H9 (cell line): ENCODE results near the gene KIF21A. TPM values are rescaled to one million over a fixed set of nuclear protein-coding genes. Genes with fewer than 3 reads are reported as not detected.

Experiments used
- DNase-seq: peaks from one replicate; pipeline ENCODE4 v3.0.0-alpha.2; 2017
- H2AFZ ChIP-seq: one replicate; pipeline ENCODE4 v1.6.1; 2013; ENCODE audit warnings: mild to moderate bottlenecking, low read length, control low read depth, moderate library complexity
- H2AK5ac ChIP-seq: 2 replicates; pipeline ENCODE4 v1.6.1; 2013; ENCODE audit warnings: low read length, control low read depth, mixed read lengths; ENCODE audit not compliant: insufficient read length
- H2BK120ac ChIP-seq: one replicate; pipeline ENCODE4 v1.6.1; 2013; ENCODE audit warnings: low read depth, mild to moderate bottlenecking, low read length, control low read depth, inconsistent platforms; ENCODE audit not compliant: poor library complexity, severe bottlenecking
- H2BK12ac ChIP-seq: 2 replicates; pipeline ENCODE4 v1.6.1; 2013; ENCODE audit warnings: low read length, control low read depth, mixed read lengths, low read depth; ENCODE audit not compliant: insufficient read length
- H2BK15ac ChIP-seq: 2 replicates; pipeline ENCODE4 v1.6.1; 2013; ENCODE audit warnings: low read depth, low read length, control low read depth
- H2BK20ac ChIP-seq: one replicate; pipeline ENCODE4 v1.6.1; 2013; ENCODE audit warnings: low read depth, mild to moderate bottlenecking, low read length, control low read depth, inconsistent platforms; ENCODE audit not compliant: poor library complexity, severe bottlenecking
- H2BK5ac ChIP-seq: 2 replicates; pipeline ENCODE4 v1.6.1; 2013; ENCODE audit warnings: low read length, control low read depth, mixed read lengths; ENCODE audit not compliant: insufficient read length
- H3K14ac ChIP-seq: 2 replicates; pipeline ENCODE4 v1.6.1; 2013; ENCODE audit warnings: low read length, control low read depth; ENCODE audit not compliant: insufficient read depth
- H3K18ac ChIP-seq: 2 replicates; pipeline ENCODE4 v1.6.1; 2013; ENCODE audit warnings: low read depth, mild to moderate bottlenecking, mixed read lengths, low read length, control low read depth; ENCODE audit not compliant: insufficient read length
- H3K23ac ChIP-seq: 2 replicates; pipeline ENCODE4 v1.6.1; 2013; ENCODE audit warnings: low read length, control low read depth, mixed read lengths, low read depth; ENCODE audit not compliant: insufficient read length
- H3K23me2 ChIP-seq: 2 replicates; pipeline ENCODE4 v1.6.1; 2013; ENCODE audit warnings: low read depth, mild to moderate bottlenecking, mixed read lengths, low read length, control low read depth; ENCODE audit not compliant: insufficient read length, poor library complexity, severe bottlenecking
- H3K27ac ChIP-seq: 2 replicates; pipeline ENCODE4 v1.5.1; 2013; ENCODE audit warnings: low read length, control low read depth, mixed read lengths, low read depth; ENCODE audit not compliant: insufficient read length
- H3K27me3 ChIP-seq: 2 replicates; pipeline ENCODE4 v1.6.1; 2013; ENCODE audit warnings: low read length, control low read depth, inconsistent platforms; ENCODE audit not compliant: insufficient read depth
- H3K4ac ChIP-seq: 2 replicates; pipeline ENCODE4 v1.6.1; 2013; ENCODE audit warnings: low read depth, mild to moderate bottlenecking, control low read depth, inconsistent platforms, low read length, moderate library complexity
- H3K4me1 ChIP-seq: 2 replicates; pipeline ENCODE4 v1.6.1; 2013; ENCODE audit warnings: low read length, control low read depth, inconsistent platforms; ENCODE audit not compliant: insufficient read depth
- H3K4me2 ChIP-seq: 2 replicates; pipeline ENCODE4 v1.6.1; 2013; ENCODE audit warnings: low read length, control low read depth, mixed read lengths; ENCODE audit not compliant: insufficient read length, insufficient read depth
- H3K56ac ChIP-seq: 2 replicates; pipeline ENCODE4 v1.6.1; 2013; ENCODE audit warnings: low read depth, mild to moderate bottlenecking, mixed read lengths, low read length, control low read depth; ENCODE audit not compliant: insufficient read length
- H3K79me1 ChIP-seq: 2 replicates; pipeline ENCODE4 v1.6.1; 2013; ENCODE audit warnings: low read depth, mild to moderate bottlenecking, moderate library complexity, low read length, control low read depth, inconsistent platforms; ENCODE audit not compliant: insufficient read depth, poor library complexity, severe bottlenecking
- H3K79me2 ChIP-seq: 2 replicates; pipeline ENCODE4 v1.6.1; 2013; ENCODE audit warnings: low read length, control low read depth, inconsistent platforms; ENCODE audit not compliant: insufficient read depth
- H3K9ac ChIP-seq: 2 replicates; pipeline ENCODE4 v1.6.1; 2013; ENCODE audit warnings: low read length, control low read depth, mixed read lengths; ENCODE audit not compliant: insufficient read length; ENCODE audit errors: extremely low read depth
- H3K9me3 ChIP-seq: one replicate; pipeline ENCODE4 v1.6.1; 2013; ENCODE audit warnings: low read depth, low read length, inconsistent platforms; ENCODE audit not compliant: control insufficient read depth
- H3T11ph ChIP-seq: one replicate; pipeline ENCODE4 v1.6.1; 2013; ENCODE audit warnings: mild to moderate bottlenecking, low read length, control low read depth, inconsistent platforms
- H4K20me1 ChIP-seq: one replicate; pipeline ENCODE4 v1.6.1; 2013; ENCODE audit not compliant: control insufficient read depth, insufficient read length, insufficient read depth
- H4K5ac ChIP-seq: 2 replicates; pipeline ENCODE4 v1.6.1; 2013; ENCODE audit warnings: low read depth, mild to moderate bottlenecking, mixed read lengths, low read length, control low read depth; ENCODE audit not compliant: insufficient read length
- H4K8ac ChIP-seq: replicated peaks from 2 replicates; pipeline ENCODE4 v1.6.1; 2013; ENCODE audit warnings: low read length, control low read depth, mixed read lengths, low read depth; ENCODE audit not compliant: insufficient read length
- H4K91ac ChIP-seq: 2 replicates; pipeline ENCODE4 v1.6.1; 2013; ENCODE audit warnings: low read depth, mild to moderate bottlenecking, moderate library complexity, mixed read lengths, low read length, control low read depth; ENCODE audit not compliant: insufficient read length
- H3K27ac Mint-ChIP-seq, 3 experiments: 2 replicates in 2 of 3; 3 replicates in 1 of 3; pipeline ENCODE4 v1.8.0; 2020 to 2021; ENCODE audit warnings: mixed read lengths in 3 of 3, mild to moderate bottlenecking in 1 of 3, moderate library complexity in 1 of 3
- H3K27me3 Mint-ChIP-seq: 2 replicates; pipeline ENCODE4 v1.8.0; 2021; ENCODE audit warnings: low read depth, mild to moderate bottlenecking, moderate library complexity, mixed read lengths
- H3K36me3 Mint-ChIP-seq, 3 experiments: 2 replicates in 2 of 3; 3 replicates in 1 of 3; pipeline ENCODE4 v1.8.0; 2020 to 2021; ENCODE audit warnings: low read depth in 3 of 3, mixed read lengths in 3 of 3; ENCODE audit not compliant: insufficient read depth in 1 of 3
- H3K4me1 Mint-ChIP-seq, 2 experiments: 2 replicates each; pipeline ENCODE4 v1.8.0; 2020; ENCODE audit warnings: mixed read lengths in 2 of 2
- H3K4me3 Mint-ChIP-seq, 2 experiments: 2 replicates in 1 of 2; 3 replicates in 1 of 2; pipeline ENCODE4 v1.8.0; 2020 to 2021; ENCODE audit warnings: mild to moderate bottlenecking in 2 of 2, mixed read lengths in 2 of 2, moderate library complexity in 1 of 2
- H3K9me3 Mint-ChIP-seq, 2 experiments: 2 replicates in 1 of 2; 3 replicates in 1 of 2; pipeline ENCODE4 v1.8.0; 2020; ENCODE audit warnings: mild to moderate bottlenecking in 2 of 2, mixed read lengths in 2 of 2, moderate library complexity in 1 of 2
- WGBS: extraction: QIAGEN DNeasy Blood & Tissue Kit; methylation state at CpG from one replicate; pipeline ENCODE4 v1.1.7; 2013; ENCODE audit warnings: missing lambda C conversion rate, low lambda C conversion rate, mixed read lengths; ENCODE audit not compliant: insufficient read length; ENCODE audit errors: extremely low coverage; 5-methylcytosine and 5-hydroxymethylcytosine counted together
- total RNA-seq: library from RNA; stranded (reverse); gene quantifications from 2 replicates; pipeline ENCODE4 v1.2.1, GENCODE V29; 2021
- TF ChIP-seq, protein P1 (sequence below): fragments of 200-600 bp; sonication (generic); conservative IDR thresholded peaks from 3 replicates; pipeline ENCODE4 v1.8.0; 2021; ENCODE audit warnings: antibody characterized with exemption, mild to moderate bottlenecking

KIF21A gene
- total RNA-seq, 1 experiment from 2014 or later, result 17.2 TPM

DNA sequence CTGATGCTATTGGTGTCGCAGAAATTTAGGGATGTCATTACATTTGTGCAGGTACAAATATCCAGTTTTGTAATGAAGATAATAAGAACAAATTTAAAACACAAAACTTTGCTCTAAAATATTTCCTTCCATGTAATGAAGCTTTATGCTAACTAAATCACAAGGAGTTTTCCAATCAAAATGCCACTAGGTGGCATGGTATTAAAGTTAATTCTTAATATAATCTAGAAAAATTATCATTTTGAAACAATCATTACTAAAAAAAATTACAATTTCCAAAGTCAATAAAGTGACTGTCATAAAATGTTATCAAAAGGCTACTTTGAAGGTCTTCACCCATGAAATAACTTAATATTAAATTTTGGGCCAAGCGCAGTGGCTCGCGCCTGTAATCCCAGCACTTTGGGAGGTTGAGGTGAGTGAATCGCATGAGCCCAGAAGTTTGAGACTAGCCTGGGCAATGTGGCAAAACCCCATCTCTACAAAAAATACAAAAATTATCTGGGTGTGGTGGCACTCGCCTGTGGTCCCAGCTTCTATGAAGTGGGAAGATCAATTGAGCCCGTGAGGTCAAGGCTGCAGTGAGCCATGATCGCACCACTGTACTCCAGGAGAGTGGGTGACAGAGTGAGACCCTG lies 77.4 kb downstream of the KIF21A start:
- Histone ChIP-seq H2BK15ac (no peak overlapping the region), H3K27me3 (no peaks in the 10 kb centered on the region), H2BK12ac (no peak overlapping the region), H3T11ph (no peak overlapping the region), H3K9ac (no peak overlapping the region), H3K14ac (no peak overlapping the region), H3K27ac (no peak overlapping the region), H3K9me3 (no peaks in the 10 kb centered on the region), H2BK120ac (no peak overlapping the region), H3K23ac (no peak overlapping the region), H3K18ac (no peak overlapping the region), H2BK20ac (no peak overlapping the region), H3K56ac (no peak overlapping the region), H4K91ac (no peak overlapping the region), H3K23me2 (no peaks in the 10 kb centered on the region), H2AK5ac (no peak overlapping the region), H4K5ac (no peak overlapping the region), H3K79me2 (no peaks in the 10 kb centered on the region), H2BK5ac (no peak overlapping the region), H4K20me1 (no peaks in the 10 kb centered on the region), H3K4me2 (no peak overlapping the region), H3K4ac (no peak overlapping the region), H3K4me1 (no peaks in the 10 kb centered on the region), H2AFZ (no peak overlapping the region), H3K79me1 (no peaks in the 10 kb centered on the region), H4K8ac (no peak overlapping the region)
- H3K36me3 Mint-ChIP-seq, result peaks cover 16 to 39% (median 30%) of the 10 kb centered on the region in 3 experiments; a peak in 6 of 7 replicates
- 0 out of 4 replicates have a peak, but pooled peaks cover 0 to 2% of the 10 kb centered on the region in 2 experiments for H3K4me1 Mint-ChIP-seq
- no peaks in the 10 kb centered on the region; a peak in 1 of 5 replicates for H3K9me3 Mint-ChIP-seq
- H3K27me3 Mint-ChIP-seq, result no peaks in the 10 kb centered on the region
- DNase-seq, result no peak
- TF ChIP-seq, protein P1, sequence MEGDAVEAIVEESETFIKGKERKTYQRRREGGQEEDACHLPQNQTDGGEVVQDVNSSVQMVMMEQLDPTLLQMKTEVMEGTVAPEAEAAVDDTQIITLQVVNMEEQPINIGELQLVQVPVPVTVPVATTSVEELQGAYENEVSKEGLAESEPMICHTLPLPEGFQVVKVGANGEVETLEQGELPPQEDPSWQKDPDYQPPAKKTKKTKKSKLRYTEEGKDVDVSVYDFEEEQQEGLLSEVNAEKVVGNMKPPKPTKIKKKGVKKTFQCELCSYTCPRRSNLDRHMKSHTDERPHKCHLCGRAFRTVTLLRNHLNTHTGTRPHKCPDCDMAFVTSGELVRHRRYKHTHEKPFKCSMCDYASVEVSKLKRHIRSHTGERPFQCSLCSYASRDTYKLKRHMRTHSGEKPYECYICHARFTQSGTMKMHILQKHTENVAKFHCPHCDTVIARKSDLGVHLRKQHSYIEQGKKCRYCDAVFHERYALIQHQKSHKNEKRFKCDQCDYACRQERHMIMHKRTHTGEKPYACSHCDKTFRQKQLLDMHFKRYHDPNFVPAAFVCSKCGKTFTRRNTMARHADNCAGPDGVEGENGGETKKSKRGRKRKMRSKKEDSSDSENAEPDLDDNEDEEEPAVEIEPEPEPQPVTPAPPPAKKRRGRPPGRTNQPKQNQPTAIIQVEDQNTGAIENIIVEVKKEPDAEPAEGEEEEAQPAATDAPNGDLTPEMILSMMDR, result peak; percentile 42; the same call in 2 of the 3 replicates
- no CpG with 5 or more reads among the region's 8 CpGs for WGBS
- H3K4me3 Mint-ChIP-seq, result no peak overlapping the region
- no peak overlapping the region for H3K27ac Mint-ChIP-seq
